ENCODE measurements around the gene RNF141. TPM values are rescaled to one million over a fixed set of nuclear protein-coding genes. Genes with fewer than 3 reads are reported as not detected.

RNF141 gene
- total and polyA plus RNA-seq, 10 of the 15 experiments (the other 5 are each of a cell fraction or from before 2014, with no cell fraction given): 7.6 to 36.8 (median 13.6) TPM

- no peak for TF ChIP-seq PRDM15 (CRISPR knock-in tag; IDR thresholded peaks at IDR 0.05)
- TF ChIP-seq MTA3 (IDR thresholded peaks at IDR 0.05; ENCODE audit: borderline replicate concordance, low read length): no peak
- no peak for TF ChIP-seq TCF3 (IDR thresholded peaks at IDR 0.05; ENCODE audit: borderline replicate concordance, insufficient read depth, low read depth, low read length)
- no peak for TF ChIP-seq IRF5 (IDR thresholded peaks at IDR 0.05; ENCODE audit: borderline replicate concordance)
- TF ChIP-seq BCLAF1 (IDR thresholded peaks at IDR 0.05): no peak
- no peak for TF ChIP-seq RUNX3 (IDR thresholded peaks at IDR 0.05; ENCODE audit: low read length)
- no peak for TF ChIP-seq ZBTB40 (IDR thresholded peaks at IDR 0.05; ENCODE audit: borderline replicate concordance)
- no peak for TF ChIP-seq FOS (IDR thresholded peaks at IDR 0.05; ENCODE audit: borderline replicate concordance, extremely low read depth, insufficient read length)
Measured at GRCh38 chr11:10494636-10495463, 46.1 kb downstream of the RNF141 start (continued).

Data from GM12878 (cell line).